HG03442 (cell line): ENCODE results near the gene VAMP3.
"Not testable (repeated sequence)": the region's sequence is repeated elsewhere in the genome, so short reads cannot be mapped to it uniquely, and the experiment has no call there.

Experiments
- ATAC-seq: cut with Tn5 transposase; IDR thresholded peaks from one replicate; pipeline ENCODE4 v1.9.1; 2021; ENCODE audit warnings: mild to moderate bottlenecking, moderate library complexity; ENCODE audit not compliant: unreplicated experiment

Gene VAMP3

DNA sequence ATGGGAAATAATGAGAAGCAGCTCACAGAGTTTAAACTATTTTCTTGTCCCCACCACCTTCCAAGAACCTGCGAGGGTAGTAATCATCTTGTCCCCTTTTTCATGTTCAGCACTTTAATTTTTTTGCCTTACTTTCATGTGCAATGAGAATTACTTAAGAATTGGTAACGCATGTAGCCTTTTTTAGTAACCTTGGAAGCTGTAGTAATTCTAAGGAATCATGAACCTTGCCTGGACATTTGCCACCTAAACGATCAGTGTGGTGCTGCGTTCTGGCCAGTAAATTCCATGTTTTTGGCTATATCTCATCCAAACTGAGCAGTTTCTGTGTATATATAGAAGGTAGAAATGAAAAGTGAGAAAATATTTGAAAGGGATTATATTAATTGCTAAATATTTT is 3.9 kb upstream of the VAMP3 start:
- no peak for ATAC-seq

- ATAC-seq = no peak
Measured at GRCh38 chr1:7768583-7768982, 2.5 kb upstream of the VAMP3 start.

GRCh38 chr1:7769673-7770412 is 1.3 kb upstream of the VAMP3 start:
- no peak for ATAC-seq

GRCh38 chr1:7770669-7770996 is 463 bp upstream of the VAMP3 start:
- ATAC-seq = no peak

DNA sequence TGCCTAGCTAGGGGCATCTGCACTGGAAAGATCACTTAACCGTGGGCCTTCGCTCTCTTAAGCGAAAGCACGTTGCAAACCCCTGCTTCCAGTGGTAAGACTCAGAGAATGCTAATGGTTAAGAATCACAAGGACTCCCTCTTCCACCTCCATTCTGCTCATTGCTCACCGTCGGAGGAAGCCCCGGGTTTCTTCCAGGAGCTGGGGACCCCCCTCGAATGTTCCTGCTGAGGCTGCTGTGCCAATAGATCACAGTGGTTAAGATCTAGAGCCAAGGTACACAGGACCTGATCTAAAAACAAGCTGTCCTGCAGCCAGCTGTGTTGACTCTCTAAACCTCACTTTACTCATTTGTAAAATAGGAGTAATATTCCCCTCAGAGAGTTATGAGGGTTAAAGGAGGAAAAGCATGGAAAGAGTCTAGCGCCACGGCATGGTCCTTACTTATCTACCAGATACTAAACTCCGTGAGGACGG is 765 bp downstream of the VAMP3 start:
- no peak for ATAC-seq

- no peak for ATAC-seq
Measured at GRCh38 chr1:7777591-7777990, 6.5 kb downstream of the VAMP3 start.

DNA sequence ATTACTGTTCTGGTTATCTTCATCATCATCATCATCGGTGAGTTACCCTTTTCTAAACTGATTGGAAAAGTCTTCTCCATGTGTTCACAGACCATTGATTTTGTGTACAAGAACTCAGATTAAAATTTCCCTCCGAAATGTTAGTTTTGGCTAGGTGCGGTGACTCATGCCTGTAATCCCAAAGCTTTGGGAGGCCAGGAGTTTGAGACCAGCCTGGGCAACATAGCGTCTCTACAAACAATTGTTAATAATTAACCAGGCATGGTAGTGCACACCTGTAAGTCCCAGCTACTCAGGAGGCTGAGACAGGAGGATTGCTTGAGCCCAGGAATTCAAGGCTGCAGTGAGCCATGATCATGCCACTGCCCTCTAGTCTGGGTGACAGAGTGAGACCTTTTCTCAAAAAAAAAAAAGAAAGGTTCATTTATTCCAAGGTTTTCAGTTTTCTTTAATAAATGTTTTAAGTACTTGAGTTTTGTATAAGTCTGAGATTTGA is 7.1 kb downstream of the VAMP3 start:
- no peak for ATAC-seq

GRCh38 chr1:7780976-7781375 is 9.9 kb downstream of the VAMP3 start:
- no peak for ATAC-seq

- ATAC-seq = no peak
Measured at GRCh38 chr1:7781501-7781900, 10.4 kb downstream of the VAMP3 start.

DNA sequence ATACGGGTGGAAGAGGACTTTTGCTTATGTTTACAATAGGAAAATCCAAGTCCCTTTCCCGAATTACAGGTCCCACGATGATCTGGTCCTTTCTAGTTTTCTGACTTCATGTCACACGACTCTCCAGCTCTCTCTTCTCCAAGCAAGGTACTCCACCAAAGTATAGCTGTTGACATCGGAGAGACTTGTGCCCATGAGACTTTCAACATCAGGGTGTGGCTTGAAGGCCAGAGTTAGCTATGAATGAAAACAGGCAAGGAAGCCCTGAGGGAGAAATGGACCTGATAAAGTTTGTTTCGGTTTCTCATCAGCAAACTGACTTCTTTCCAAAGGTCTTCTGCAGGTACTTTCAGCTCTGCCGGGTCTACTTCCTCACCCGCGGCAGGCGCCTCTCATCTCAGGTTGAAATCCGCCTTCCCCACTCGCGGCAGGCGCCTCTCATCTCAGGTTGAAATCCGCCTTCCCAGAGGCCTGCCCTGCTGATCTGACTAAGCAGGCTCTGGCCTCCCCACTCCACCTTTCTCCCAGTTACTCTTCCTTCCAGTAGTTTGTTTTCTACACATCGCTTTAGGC is 10.9 kb downstream of the VAMP3 start:
- ATAC-seq = no peak

DNA sequence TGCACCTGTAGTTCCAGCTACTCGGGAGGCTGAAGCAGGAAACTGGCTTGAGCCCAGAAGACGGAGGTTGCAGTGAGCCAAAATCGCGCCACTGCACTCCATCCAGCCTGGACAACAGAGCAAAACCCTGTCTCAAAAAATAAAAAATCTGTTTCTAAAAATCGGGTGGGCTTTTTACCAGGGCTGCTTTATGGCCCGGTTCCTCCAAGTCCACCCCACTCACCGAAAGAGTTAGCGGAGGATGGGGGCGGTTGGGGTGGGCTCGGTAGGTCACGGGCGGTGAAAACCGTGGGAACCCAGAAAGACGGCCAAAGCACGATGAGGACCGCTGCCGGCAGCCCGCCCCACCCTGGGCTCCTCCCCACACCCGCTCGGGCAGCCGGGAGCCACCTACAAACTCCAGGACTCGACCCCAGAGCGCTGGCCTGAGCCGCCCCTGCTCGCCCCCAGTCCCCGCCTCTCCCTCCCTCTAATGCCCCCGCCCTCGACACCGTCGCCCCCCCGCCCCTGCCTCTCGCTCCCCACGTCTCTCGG is 12.1 kb downstream of the VAMP3 start:
- no peak for ATAC-seq

- ATAC-seq = peak; percentile 84
Measured at GRCh38 chr1:7783826-7784491, 12.9 kb downstream of the VAMP3 start, which contains the start of gene PER3. TSS of gene PER3 (plus strand) at chr1:7784291. CDS start at chr1:7784878, 587 bp downstream.

- ATAC-seq = no peak
Measured at GRCh38 chr1:7784492-7785071, 13.5 kb downstream of the VAMP3 start.

DNA sequence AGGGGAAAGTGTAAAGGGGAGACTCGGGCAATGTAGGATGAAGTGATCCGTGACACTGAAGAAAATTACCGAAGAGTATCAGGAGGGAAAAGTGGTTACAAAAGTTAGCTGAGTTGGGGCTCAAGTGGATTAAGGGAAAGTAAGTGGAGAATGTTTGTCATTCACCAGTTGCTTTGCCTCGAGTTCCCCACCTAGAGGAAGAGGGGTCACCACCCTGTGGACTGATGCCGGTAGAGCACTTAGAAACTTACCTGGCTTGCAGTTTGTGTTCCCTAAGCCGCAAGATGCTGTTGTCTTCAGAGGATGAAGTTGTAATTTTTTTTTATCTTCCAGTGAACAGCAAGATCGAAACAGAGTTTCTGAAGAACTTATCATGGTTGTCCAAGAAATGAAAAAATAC is 14.0 kb downstream of the VAMP3 start:
- ATAC-seq = no peak

GRCh38 chr1:7786795-7787194 is 15.7 kb downstream of the VAMP3 start:
- no peak for ATAC-seq

GRCh38 chr1:7789828-7790227 is 18.7 kb downstream of the VAMP3 start:
- no peak for ATAC-seq

DNA sequence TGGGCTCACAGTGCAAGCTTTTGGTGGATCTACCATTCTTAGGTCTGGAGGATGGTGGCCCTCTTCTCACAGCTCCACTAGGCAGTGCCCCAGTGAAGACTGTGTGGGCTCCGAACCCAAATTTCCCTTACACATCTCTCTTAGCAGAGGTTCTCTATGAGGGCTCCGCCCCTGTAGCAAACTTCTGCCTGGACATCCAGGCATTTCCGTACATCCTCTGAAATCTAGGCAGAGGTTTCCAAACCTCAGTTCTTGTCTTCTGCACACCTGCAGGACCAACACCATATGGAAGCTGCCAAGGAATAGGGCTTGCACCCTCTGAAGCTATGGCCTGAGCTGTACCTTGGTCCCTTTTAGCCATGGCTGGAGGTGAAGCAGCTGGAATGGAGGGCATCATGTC is 19.9 kb downstream of the VAMP3 start:
- not testable (repeated sequence) for ATAC-seq

DNA sequence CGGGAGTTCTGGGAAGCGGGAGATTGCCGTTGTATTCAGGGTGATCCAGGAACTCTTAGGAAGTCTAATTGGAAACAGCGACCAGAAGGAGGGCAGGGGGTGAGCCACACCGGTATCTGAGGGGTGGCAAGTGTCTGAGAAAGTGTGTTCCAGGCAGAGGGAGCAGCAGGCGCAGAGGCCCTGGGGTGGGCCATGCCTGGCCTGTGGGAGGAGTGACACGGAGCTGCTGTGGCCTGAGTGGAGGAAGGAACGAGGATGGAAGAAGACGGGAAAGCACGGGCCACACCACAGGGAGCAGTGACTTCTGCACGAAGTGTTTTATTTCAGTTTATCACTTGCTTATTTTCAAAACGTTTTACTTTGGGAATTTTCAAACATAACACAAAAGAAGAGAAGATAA is 24.3 kb downstream of the VAMP3 start:
- no peak for ATAC-seq

- ATAC-seq = no peak
Measured at GRCh38 chr1:7805460-7805859, 34.4 kb downstream of the VAMP3 start.

- ATAC-seq = no peak
Measured at GRCh38 chr1:7808253-7808844, 37.3 kb downstream of the VAMP3 start.

- no peak for ATAC-seq
Measured at GRCh38 chr1:7809742-7810141, 38.6 kb downstream of the VAMP3 start.
